Measurements from ENCODE around the gene FBLN2.

FBLN2 gene

DNA sequence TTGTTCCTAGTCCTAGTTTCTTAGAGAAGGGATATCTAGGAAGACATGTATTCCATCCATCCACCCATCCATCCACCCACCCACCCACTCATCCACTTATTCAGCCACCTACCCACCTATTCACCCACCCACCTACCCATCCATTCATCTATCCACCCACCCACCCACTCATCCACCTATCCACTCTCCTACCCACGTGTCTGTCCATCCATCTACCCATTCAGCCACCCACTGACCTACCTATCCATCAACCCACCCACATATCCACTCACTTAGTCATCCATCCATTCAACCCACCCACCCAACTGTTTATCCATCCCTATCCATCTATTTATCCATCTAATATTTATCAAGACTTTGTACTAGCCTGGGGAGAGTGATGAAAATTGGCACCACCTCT is 120.5 kb downstream of the FBLN2 start:
- DNase-seq, result no peak

DNA sequence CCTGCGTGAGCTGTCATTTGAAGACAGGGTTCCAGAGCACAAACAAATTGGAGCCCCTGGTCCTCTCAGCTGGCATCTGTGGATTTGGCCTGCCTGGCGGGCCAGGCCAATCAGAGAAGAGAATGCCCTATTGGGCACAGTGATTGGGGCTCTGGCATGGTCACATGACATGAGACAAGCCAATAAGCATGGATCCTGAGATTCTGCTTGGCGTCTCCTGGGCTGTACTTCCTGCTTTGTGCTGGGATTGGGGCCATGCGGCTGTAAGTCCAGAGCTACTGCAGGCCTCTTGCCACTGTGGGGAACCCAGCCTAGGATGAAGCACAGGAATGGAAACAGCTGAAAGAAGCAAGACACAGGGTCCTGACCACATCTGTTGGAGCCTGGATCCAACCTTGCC is 121.4 kb downstream of the FBLN2 start:
- no peak for DNase-seq

DNA sequence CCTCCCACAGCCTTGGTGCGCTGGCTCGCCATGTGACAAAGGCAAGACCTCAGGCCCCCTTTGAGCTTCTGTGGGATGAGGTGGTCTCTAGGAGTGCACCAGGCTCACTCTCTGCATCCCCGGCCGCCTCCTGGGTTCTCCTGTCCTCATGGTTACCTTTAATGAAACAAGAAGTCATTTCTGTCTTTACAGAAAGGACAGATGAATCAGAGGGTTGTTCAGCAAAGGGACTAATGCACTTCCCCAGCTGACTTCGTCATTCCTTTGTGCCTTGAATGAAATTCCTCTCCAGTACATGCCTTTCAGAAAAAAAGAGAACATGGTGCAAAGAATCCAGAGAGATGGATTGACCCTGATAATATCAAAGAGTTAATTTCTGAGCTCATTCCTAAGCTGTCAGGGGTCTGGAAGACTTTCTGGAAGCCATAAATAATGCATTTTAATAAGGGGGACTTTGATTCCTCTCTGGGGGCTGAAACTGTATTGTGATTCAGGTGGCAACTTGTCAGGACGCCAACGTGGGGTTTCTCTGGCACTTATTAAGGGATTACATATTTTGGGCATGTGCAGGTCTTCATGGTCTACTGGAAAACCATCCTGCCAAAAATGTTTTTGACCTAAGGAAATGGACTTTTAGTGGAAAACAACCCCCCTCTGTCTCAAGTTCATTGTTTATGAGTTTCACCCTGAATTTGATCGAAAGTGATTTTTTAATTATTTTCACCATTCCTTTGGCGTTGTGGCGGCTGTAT is 122.7 kb downstream of the FBLN2 start:
- no peak for DNase-seq

DNA sequence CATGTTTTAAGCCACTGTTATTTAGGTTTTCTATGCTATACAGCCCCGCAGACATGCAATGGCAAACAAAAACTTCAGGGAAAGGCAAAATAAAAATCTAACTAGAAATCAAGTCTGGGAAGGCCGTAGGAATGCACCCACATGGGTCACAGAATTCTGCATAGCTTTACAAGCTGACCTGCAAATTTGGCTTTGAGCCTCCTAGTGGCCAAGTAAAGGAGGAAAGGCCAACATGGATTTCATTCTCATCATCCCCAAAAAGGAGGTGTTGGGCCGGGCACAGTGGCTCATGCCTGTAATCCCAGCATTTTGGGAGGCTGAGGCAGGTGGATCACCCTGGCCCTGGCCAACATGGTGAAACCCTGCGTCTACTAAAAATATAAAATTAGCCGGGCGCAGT is 124.3 kb downstream of the FBLN2 start:
- DNase-seq, result no peak

DNA sequence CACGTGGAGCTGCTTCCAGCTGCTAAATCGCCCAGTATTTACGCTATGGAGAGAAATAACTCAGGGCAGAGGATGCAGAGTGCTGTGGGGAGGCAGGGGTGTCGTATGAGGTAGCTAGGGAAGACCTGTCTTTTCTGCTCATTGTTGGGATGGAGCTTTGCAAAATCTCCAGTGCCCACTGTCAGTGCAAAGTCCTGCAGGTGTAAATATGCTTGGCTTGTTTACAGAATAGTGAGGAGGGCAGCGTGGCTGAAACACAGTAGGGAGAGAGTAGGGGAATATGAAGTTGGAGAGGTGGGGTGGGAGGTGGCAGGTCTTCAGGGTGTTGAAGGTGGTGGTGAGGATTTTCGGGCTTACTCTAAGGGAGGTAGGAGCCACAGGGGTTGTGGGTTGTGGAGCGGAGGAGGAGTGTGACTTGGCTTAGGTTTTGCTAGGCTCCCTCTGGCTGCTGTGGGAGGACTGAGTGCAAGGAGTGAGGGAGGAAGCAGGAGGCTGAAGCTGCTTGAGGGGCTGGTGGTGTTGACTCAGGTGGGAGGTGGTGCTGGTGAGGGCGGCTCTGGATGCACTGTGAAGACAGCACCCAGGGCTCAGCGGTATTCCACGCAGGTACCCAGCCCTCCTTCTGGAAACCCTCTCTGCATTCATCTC is 125.7 kb downstream of the FBLN2 start:
- DNase-seq, result no peak

DNA sequence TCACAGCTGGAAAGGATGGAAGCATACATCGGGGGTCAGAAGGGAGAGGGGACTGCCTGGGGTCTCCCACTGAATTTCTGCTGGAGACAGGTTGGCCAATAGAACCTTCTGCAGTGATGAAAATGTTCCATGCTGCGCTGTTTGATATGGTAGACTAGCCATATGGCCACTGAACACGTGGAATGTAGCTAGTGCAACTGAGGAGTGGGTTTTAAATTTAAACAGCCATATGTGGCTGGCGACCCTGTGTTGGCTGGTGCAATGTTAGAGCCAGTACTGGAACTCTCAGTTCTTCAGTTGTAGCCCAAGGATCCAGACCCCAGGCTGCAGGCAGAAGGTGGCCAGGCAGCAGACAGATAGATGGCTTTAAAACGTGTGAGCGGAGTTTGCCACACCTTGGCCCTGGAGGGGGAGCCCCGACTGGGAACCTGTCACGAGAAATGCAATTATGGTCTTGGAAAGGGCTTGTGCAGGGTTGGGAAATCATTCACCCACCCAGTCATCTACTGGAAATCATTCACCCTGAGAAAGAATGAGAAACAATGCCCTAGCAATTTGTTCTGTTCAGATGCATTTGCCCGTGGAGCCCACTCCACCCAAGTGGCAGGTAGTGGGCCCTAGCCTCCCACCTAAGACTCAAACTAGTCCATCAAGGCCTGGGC is 127.6 kb downstream of the FBLN2 start:
- DNase-seq, result no peak

DNA sequence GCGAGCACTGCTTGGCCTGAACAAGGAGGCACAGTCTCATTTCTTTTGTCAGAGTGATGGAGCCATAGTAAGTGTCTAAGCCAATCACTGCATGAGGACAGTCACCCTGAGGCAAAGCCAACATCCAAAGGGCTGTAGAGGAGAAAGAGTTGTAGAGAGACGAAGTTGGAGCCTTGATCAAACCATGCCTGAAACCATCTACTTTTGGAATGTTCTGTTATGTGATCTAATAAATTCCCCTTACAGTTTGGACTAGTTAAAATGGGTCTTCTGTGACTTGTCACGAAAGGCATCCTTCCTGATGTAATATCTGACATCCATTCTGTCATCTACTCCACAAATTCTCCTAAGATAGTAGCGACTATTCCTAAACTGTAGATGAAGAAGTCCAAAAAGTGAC is 128.3 kb downstream of the FBLN2 start:
- no peak for DNase-seq

DNA sequence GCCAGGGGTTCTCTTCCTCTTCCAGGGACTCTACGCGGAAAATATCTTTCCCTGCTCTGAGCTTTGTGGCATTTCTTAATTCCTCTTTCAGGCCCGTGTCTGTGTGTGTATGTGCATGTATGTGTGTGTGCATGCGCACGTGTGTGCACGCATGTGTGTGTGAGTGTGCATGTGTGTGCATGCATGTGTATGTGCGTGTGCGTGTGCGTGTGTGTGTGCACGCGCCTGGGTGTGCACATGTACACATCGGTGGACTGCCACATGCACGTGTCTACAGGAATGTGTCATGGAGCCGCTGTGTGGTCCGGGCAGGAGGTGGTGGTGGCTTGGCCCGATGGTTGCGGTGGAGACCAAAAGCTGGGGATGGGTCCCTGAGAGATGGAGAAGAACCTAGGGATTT is 133.0 kb downstream of the FBLN2 start:
- no peak for DNase-seq

DNA sequence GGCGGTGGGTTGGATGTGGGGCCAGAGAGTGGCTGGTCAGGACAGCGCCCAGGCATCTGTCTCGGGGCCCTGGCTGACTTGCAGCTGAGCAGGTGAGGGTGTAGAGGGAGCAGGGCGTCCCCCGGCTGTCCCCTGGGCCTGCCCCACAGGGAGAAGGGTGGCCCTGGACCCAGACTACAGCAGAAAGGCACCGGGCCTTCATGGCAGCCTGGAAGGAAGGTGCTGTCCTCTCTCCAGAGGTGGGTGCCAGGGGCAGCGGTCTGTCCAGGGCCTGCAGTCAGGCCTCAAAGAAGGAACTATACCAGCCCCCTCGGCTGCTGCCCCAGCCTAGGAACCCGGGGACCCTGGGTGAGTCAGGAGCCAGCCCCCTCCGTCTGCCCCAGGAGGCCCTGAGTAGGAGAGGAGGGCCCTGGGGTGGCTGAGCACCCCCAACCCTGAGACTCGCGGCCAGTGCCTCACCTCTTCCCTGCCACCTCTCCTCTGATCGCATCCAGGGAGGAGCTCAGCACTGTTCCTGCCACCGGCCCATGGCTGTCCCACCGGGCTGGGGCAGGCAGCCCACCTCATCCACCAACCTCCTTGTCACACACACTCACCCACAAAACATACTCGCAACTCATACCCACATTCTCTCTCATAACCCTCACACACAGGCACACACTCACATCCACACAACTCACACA is 133.5 kb downstream of the FBLN2 start:
- DNase-seq, result no peak

DNA sequence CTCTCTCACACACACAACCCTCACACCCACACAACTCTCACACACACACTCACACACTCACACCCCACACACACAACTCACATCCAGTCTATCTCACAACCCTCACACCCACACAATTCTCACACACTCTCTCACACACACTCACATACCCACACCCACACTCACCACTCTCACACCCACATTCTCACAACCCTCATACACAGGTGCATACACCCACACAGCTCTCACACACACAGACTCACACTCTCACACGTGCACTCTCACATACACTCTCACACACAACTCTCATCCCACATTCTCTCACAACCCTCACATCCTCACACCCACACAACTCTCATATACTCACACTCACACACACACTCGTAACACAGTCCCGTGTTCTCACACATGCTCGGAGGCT is 134.4 kb downstream of the FBLN2 start:
- no peak for DNase-seq

DNA sequence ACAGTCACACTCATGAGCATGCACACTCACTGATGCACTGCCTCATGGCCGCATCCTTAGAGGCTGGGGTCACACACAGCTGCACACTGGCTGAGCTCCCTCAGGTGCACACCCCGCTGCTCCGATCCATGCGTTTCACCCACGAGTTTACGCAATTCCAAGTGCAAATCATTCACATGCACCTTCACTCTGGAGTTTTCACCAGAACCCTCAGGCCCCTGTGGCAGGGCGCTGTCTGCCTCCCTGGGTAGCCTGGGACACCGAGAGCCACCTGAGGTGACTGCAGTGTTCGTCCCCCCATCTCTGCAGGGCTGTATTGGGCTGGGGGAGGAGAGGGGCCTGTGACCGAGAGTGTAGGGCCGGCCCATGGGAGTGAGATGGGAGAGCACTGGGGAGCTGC is 134.8 kb downstream of the FBLN2 start:
- no peak for DNase-seq

DNA sequence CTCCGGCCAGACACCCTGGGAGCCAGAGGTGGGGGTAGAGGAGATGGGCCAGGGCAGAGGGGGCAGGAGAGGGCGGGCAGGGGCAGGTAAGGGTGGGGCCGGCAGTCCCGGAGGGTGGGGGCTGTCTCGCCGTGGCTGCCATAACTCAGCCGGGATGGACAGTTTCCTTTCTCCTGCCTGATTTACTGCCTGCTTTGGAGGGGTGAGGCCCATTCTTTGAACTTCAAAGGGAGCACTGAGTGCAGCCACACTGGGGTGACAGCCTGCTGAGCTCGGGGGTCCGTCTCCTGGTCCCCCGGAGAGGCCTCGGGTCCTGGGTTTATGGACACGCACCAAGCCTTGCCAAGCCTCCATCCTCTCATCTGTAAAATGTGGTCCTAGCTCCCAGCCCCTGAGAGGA is 135.4 kb downstream of the FBLN2 start:
- DNase-seq, result no peak

DNA sequence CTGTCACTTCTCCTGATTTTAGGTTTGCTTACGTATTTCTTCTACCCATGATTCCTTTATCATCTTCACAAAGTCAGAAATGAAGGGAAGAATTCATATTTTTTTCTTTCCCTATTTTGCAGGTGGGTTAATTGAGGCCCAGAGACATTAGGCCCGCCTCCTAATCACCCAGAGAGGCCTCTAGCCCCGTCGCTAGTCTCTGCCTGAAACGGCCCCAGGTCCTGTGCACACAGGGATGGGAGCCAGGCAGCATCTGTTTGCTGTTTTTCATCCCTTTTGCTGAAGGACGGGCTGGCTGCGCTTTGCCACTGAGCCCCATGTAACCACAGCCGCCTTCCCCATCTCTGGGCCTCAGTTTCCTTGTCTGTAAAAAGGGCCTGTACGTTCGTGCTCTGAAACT is 135.9 kb downstream of the FBLN2 start:
- no peak for DNase-seq

DNA sequence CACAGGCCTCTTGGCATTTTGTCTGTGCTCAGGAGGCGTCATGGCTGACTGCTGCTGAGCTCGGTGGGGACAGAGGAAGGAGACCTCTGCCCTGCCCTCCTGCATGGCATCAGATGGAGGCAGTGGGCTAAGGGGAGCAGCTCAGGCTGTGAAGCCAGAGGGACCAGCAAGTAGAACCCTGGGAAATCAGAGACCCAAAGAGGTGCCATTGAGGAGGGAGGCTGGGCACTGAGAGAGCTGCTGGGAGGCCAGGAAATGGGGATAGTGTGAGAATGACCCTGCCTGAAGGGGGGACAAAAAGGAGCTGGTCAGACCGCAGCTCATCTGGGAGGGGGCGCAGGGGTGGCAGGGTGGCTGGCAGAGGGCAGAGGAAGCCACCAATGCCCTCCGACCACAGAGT is 136.8 kb downstream of the FBLN2 start:
- DNase-seq, result no peak

DNA sequence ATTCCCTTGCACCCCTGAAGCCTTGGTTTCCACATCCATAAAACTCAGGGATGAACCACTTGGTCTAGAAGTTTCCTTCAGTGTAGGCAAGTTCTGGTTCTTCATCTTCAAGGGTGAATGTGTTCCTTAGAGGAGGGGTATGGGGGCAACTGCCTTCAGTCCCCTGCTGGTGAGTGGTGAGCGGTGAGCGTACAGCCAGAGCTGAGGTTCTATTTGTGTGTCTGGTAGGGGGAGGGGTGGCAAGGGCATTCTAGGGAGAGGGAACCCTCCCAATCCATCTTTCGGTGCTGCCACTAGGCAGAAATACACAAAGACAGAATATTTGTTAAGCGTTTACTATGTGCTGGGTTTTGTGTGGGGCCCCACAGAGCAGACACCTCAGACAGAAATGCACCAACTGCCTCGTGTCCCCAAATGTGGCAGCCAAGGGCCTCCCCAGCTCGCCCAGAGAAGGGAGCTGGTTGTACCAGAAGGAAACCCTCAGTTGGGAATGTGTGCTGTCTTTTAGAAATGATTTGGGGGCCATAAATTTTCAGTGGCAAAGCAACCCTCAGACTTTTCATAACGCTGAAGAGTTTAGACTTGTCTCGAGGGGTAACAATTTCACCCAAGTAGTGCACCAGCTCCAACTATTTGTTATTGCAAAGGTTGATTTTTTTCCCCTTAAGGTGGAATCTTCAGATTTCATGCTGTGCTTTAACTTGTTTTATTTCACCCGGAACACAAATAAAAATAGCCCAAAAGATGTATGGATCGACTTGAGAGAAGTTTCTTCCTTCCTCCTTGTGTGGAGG is 137.6 kb downstream of the FBLN2 start:
- no peak for DNase-seq

DNA sequence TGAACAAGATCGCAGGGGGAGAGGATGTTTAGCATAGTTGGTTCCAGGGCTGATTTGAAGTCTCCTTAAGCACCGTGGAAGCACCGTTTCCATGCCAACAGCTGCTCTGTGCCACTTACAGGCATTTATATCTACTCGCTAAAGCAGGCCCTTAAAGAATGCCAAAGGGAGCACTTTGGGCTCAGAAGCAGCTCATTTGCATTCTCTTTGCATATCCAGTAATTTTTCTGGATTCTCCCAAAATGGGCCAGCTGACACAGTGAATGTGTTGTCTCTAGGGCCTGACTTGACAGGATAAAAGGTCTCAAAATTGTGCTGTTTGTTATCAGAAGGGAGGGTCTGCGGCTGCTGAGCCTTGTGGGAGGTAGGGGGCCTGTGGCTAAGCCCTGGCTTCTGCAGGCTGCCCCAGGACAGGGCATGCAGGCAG is 138.6 kb downstream of the FBLN2 start:
- DNase-seq, result no peak
